GM12878 (cell line): ENCODE measurements around the gene NUP205. TPM values are rescaled to one million over a fixed set of nuclear protein-coding genes. Genes with fewer than 3 reads are reported as not detected.

Source experiments
- ATAC-seq: fragments of 200-7000 bp; cut with Tn5 transposase; 3 replicates; pipeline ENCODE4 v1.9.1; 2020; ENCODE audit warnings: mild to moderate bottlenecking, moderate library complexity
- BruUV-seq: library from RNA; stranded (reverse); fragments of 400-500 nt; replicated peaks from 2 replicates; lab custom pipeline; 2021; lab: Mats Ljungman, UMichigan
- CTCF ChIA-PET: fragments of 300-600 bp; sonication (Branson Sonifier 250); formaldehyde crosslinking; extraction: SDS; loops from one replicate; lab custom pipeline; 2021; ENCODE audit warnings: inconsistent platforms; lab: Yijun Ruan, JAX
- POLR2A ChIA-PET: fragments of 350-600 bp; formaldehyde crosslinking; extraction: SDS; loops from one replicate; lab custom pipeline; 2021; ENCODE audit warnings: inconsistent platforms; lab: Charles Lee
- RAD21 ChIA-PET: fragments of 300-600 bp; sonication (Branson Sonifier 250); formaldehyde crosslinking; loops from one replicate; lab custom pipeline; 2023; ENCODE audit warnings: antibody characterized with exemption; ENCODE audit not compliant: unreplicated experiment; lab: Charles Lee
- SMC1A ChIA-PET: fragments of 300-600 bp; sonication (Branson Sonifier 250); formaldehyde crosslinking; loops from one replicate; lab custom pipeline; 2023; ENCODE audit not compliant: unreplicated experiment, uncharacterized antibody; lab: Charles Lee
- DNase-seq: peaks from one replicate; pipeline ENCODE4 v3.0.0-alpha.2; 2011; ENCODE audit warnings: low read depth, low spot score
- FAIRE-seq: peaks from 3 replicates; lab custom pipeline; 2011; peaks lifted over from hg19 to GRCh38; lab: Jason Lieb, UNC
- H2AFZ ChIP-seq: 2 replicates; pipeline ENCODE4 v1.6.0; 2011; ENCODE audit warnings: low read depth, low read length, control low read depth; ENCODE audit not compliant: control insufficient read depth
- H3K27ac ChIP-seq: 2 replicates; pipeline ENCODE4 v1.5.1; 2011; ENCODE audit warnings: control low read depth; ENCODE audit not compliant: control insufficient read depth, insufficient read depth
- H3K27me3 ChIP-seq, 2 experiments: replicated peaks in 1 of 2; 2 replicates each; pipeline versions ENCODE4 v1.6.0 to v1.6.1; 2011; ENCODE audit warnings: low read length in 1 of 2; ENCODE audit not compliant: control insufficient read depth in 2 of 2, insufficient read depth in 2 of 2
- H3K36me3 ChIP-seq, 2 experiments: 2 replicates each; pipeline ENCODE4 v1.5.1; 2011; ENCODE audit warnings: low read length in 1 of 2; ENCODE audit not compliant: control insufficient read depth in 2 of 2, insufficient read depth in 2 of 2
- H3K4me1 ChIP-seq: 2 replicates; pipeline ENCODE4 v1.6.1; 2011; ENCODE audit warnings: mild to moderate bottlenecking, low read length, moderate library complexity, mixed read lengths; ENCODE audit not compliant: control insufficient read depth, insufficient read depth
- H3K4me2 ChIP-seq: 2 replicates; pipeline ENCODE4 v1.6.0; 2011; ENCODE audit warnings: control low read depth; ENCODE audit not compliant: control insufficient read depth, insufficient read depth
- H3K4me3 ChIP-seq: fragments of 200-600 bp; sonication (generic); 2 replicates; pipeline ENCODE4 v1.5.1; 2016
- H3K79me2 ChIP-seq: 2 replicates; pipeline ENCODE4 v1.6.0; 2011; ENCODE audit warnings: low read length; ENCODE audit not compliant: control insufficient read depth, insufficient read depth
- H3K9ac ChIP-seq: 2 replicates; pipeline ENCODE4 v1.8.0; 2011; ENCODE audit warnings: low read length, control low read depth, mixed read lengths; ENCODE audit not compliant: control insufficient read depth, insufficient read depth
- H3K9me3 ChIP-seq: replicated peaks from 3 replicates; pipeline ENCODE4 v1.5.1; 2011; ENCODE audit warnings: mild to moderate bottlenecking, low read length; ENCODE audit not compliant: control insufficient read depth, insufficient read depth
- H4K20me1 ChIP-seq: 2 replicates; pipeline ENCODE4 v1.6.0; 2011; ENCODE audit not compliant: control insufficient read depth, insufficient read depth
- CHD4 ChIP-seq: fragments of 200-600 bp; sonication (generic); IDR thresholded peaks from 2 replicates; pipeline ENCODE4 v1.6.1; 2016; ENCODE audit warnings: mild to moderate bottlenecking
- MYB ChIP-seq: fragments of 150-350 bp; IDR thresholded peaks from 2 replicates; pipeline ENCODE4 v1.6.1; 2014; ENCODE audit warnings: mild to moderate bottlenecking, low read depth, low read length, borderline replicate concordance
- NFIC ChIP-seq: IDR thresholded peaks from 2 replicates; pipeline ENCODE4 v1.6.1; 2012; ENCODE audit warnings: low read depth, mild to moderate bottlenecking, inconsistent platforms, low read length, moderate library complexity
- NFYB ChIP-seq: IDR thresholded peaks from 2 replicates; pipeline ENCODE4 v1.6.1; 2011; ENCODE audit warnings: low read depth, mild to moderate bottlenecking, low read length, improper control_type of control experiment, moderate library complexity; ENCODE audit not compliant: insufficient read depth
- NR2C1 ChIP-seq: fragments of 450-650 bp; IDR thresholded peaks from 2 replicates; pipeline ENCODE4 v1.6.1; 2017; ENCODE audit warnings: antibody characterized with exemption, mild to moderate bottlenecking, moderate library complexity
- NR2C2 ChIP-seq: IDR thresholded peaks from 2 replicates; pipeline ENCODE4 v1.6.1; 2011; ENCODE audit warnings: borderline replicate concordance, low read depth; ENCODE audit not compliant: control insufficient read depth, insufficient read length
- SRF ChIP-seq, 2 experiments: IDR thresholded peaks; 2 replicates each; pipeline ENCODE4 v1.6.1; 2011; ENCODE audit warnings: low read depth in 2 of 2, low read length in 2 of 2, mild to moderate bottlenecking in 1 of 2, moderate library complexity in 1 of 2
- SUPT20H ChIP-seq: IDR thresholded peaks from 2 replicates; pipeline ENCODE4 v1.6.1; 2011; ENCODE audit warnings: low read depth, mild to moderate bottlenecking, low read length, moderate library complexity, borderline replicate concordance; ENCODE audit not compliant: control insufficient read depth
- SUZ12 ChIP-seq: fragments of 200-600 bp; sonication (generic); IDR thresholded peaks from one replicate; pipeline ENCODE4 v1.6.1; 2018; ENCODE audit warnings: antibody characterized with exemption, mild to moderate bottlenecking; ENCODE audit not compliant: unreplicated experiment
- ZBED1 ChIP-seq: IDR thresholded peaks from 2 replicates; pipeline ENCODE4 v1.6.1; 2016; ENCODE audit warnings: borderline replicate concordance
- ZNF592 ChIP-seq: fragments of 450-650 bp; IDR thresholded peaks from 2 replicates; pipeline ENCODE4 v1.6.1; 2017; ENCODE audit warnings: mild to moderate bottlenecking, moderate library complexity
- in situ Hi-C: fragments of 300-500 bp; cut with MboI; formaldehyde crosslinking; loops from 9 replicates; pipeline ENCODE4 v1.14.3; 2018; ENCODE audit warnings: mixed read lengths
- intact Hi-C: fragments of 100-400 bp; cut with micrococcal nuclease; formaldehyde crosslinking; loops from one replicate; pipeline ENCODE4 v1.14.2; 2022; ENCODE audit not compliant: unreplicated experiment
- polyA plus RNA-seq, 11 experiments: library from polyadenylated mRNA; depleted of rRNA in 4 of 11; unstranded in 6 of 11; stranded (reverse) in 5 of 11; fragments of >200 nt; fragmentation: Nextera tagmentation in 4 of 11; fragmentation: Illumina TruSeq in 1 of 11; extraction: Ambion mirVana in 4 of 11; extraction: Trizol in 1 of 11; gene quantifications; 1 replicate in 1 of 11; 2 replicates in 10 of 11; pipeline versions ENCODE4 v1.2.1 to v1.2.3, GENCODE V29; 2011 to 2016; ENCODE audit warnings: inconsistent platforms in 2 of 11, missing spikeins in 2 of 11, low read depth in 1 of 11
- total RNA-seq, 4 experiments: library from RNA; depleted of rRNA in 3 of 4; stranded (reverse); fragments of >200 nt in 3 of 4; fragmentation: Illumina TruSeq in 1 of 4; extraction: Trizol in 1 of 4; gene quantifications; 2 replicates each; pipeline versions ENCODE4 v1.2.1 to v1.2.3, GENCODE V29; 2013 to 2021

Gene NUP205
- total and polyA plus RNA-seq, 10 of the 15 experiments (the other 5 are each of a cell fraction or from before 2014, with no cell fraction given): 41.4 to 110 (median 85.9) TPM

DNA sequence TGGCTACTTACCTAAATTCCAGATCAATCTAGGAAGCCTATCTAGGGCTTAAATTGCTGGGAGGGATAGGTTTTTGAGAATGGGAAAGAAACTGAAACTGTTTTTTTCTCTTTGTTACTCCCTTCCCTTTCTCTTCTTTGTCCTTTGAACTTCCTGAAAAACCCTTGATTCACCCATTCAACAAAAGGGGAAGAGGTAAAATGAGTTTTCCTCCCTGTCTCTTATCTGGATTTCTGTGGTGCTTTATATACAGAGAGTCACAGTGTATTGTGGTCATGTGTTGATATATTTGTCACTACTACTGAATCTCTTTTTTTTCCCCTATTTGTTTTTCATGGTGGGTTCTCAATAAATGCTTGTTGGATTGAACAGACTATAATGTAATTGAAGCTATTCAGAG, 19.8 kb upstream of the NUP205 start:
- no peak for FAIRE-seq
- Histone ChIP-seq H3K9me3 (no peaks in the 10 kb centered on the region), H3K36me3 (no peaks in the 10 kb centered on the region), H3K79me2 (no peaks in the 10 kb centered on the region), H3K4me3 (no peak overlapping the region), H2AFZ (no peak overlapping the region; the same call in 1 of the 2 replicates), H3K9ac (no peak overlapping the region), H3K4me2 (no peak overlapping the region), H3K4me1 (no peaks in the 10 kb centered on the region), H3K27me3 (no peaks in the 10 kb centered on the region), H3K27ac (no peak overlapping the region), H4K20me1 (no peaks in the 10 kb centered on the region)
- ChIA-PET POLR2A (no interaction called here), RAD21 (no interaction called here), SMC1A (interaction anchor here (0.8 kb wide), 1 partner anchor 35 kb away, joined by 3 read pairs; no protein-coding TSS in a partner anchor), CTCF (interaction anchor here (0.7 kb wide), 1 partner anchor 19 kb away, joined by 3 read pairs; no protein-coding TSS in a partner anchor)
- intact Hi-C loops: no loop called here
- no TSS peak for BruUV-seq
- in situ Hi-C loops: no loop called here
- ATAC-seq: no peak
- DNase-seq: no peak
- TF ChIP-seq SRF (IDR thresholded peaks at IDR 0.05; ENCODE audit: low read depth in 2 of 2, low read length in 2 of 2): no peak
- no peak for TF ChIP-seq SUPT20H
- TF ChIP-seq ZNF592: no peak
- TF ChIP-seq NFYB: no peak
- no peak for TF ChIP-seq NFIC
- no peak for TF ChIP-seq NR2C2
- TF ChIP-seq SUZ12: no peak
- TF ChIP-seq CHD4: no peak
- TF ChIP-seq ZBED1: no peak
- no peak for TF ChIP-seq MYB
- TF ChIP-seq NR2C1: no peak
